Large intestine (tissue), 3 donors: ENCODE results near the gene ZBED4. TPM values are rescaled to one million over a fixed set of nuclear protein-coding genes. Genes with fewer than 3 reads are reported as not detected.

Experiments
- DNase-seq, 2 donors: peaks; one replicate each; pipeline versions ENCODE4 v3.0.0 to v3.0.0-alpha.2; 2013
- H3K27ac ChIP-seq: one replicate; pipeline ENCODE4 v1.5.1; 2013; ENCODE audit warnings: low read length
- H3K27me3 ChIP-seq: 2 replicates; pipeline ENCODE4 v1.6.1; 2013; ENCODE audit warnings: low read length; ENCODE audit not compliant: control insufficient read depth, insufficient read depth
- H3K36me3 ChIP-seq: 2 replicates; pipeline ENCODE4 v1.6.1; 2013; ENCODE audit warnings: low read length; ENCODE audit not compliant: control insufficient read depth, insufficient read depth
- H3K4me1 ChIP-seq: one replicate; pipeline ENCODE4 v1.6.1; 2013; ENCODE audit warnings: low read length; ENCODE audit not compliant: control insufficient read depth, insufficient read depth
- H3K4me3 ChIP-seq: one replicate; pipeline ENCODE4 v1.5.1; 2013; ENCODE audit warnings: low read length
- H3K9me3 ChIP-seq: one replicate; pipeline ENCODE4 v1.6.1; 2013; ENCODE audit warnings: mild to moderate bottlenecking, low read depth, low read length, moderate library complexity; ENCODE audit not compliant: control insufficient read depth
- WGBS: methylation state at CpG from one replicate; pipeline ENCODE4 v1.1.5; 2013; ENCODE audit warnings: low lambda C conversion rate; ENCODE audit not compliant: insufficient coverage; 5-methylcytosine and 5-hydroxymethylcytosine counted together
- polyA plus RNA-seq: library from polyadenylated mRNA; unstranded; fragments of 120-200 nt; gene quantifications from one replicate; pipeline ENCODE4 v1.2.1, GENCODE V29; 2013

ZBED4 gene
- polyA plus RNA-seq, 1 donor = 13.3 TPM

DNA sequence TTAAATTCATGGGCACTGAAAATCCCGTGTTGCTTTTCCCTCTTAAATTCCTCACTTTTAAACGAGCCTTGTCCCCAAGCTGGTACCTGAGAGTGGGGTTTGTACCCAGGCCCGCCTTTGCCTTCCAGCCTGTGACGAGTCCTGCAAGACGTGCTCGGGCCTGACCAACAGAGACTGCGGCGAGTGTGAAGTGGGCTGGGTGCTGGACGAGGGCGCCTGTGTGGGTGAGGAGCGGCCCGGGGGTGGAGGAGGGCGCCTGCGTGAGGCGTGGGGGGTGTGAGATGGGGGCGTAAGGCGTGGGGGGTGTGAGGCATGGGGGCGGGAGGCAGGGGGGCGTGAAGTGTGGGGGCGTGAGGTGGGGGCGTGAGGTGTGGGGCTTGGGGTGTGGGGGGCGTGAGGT lies 68.8 kb downstream of the ZBED4 start:
- no peaks in the 10 kb centered on the region for H3K27me3 ChIP-seq
- no peaks in the 10 kb centered on the region for H3K9me3 ChIP-seq
- no CpG with 5 or more reads among the region's 22 CpGs for WGBS
- H3K4me3 ChIP-seq = no peak overlapping the region
- no peak overlapping the region for H3K27ac ChIP-seq
- H3K36me3 ChIP-seq = peaks cover 15% of the 10 kb centered on the region
- peaks cover 3% of the 10 kb centered on the region for H3K4me1 ChIP-seq
- no peak for DNase-seq

DNA sequence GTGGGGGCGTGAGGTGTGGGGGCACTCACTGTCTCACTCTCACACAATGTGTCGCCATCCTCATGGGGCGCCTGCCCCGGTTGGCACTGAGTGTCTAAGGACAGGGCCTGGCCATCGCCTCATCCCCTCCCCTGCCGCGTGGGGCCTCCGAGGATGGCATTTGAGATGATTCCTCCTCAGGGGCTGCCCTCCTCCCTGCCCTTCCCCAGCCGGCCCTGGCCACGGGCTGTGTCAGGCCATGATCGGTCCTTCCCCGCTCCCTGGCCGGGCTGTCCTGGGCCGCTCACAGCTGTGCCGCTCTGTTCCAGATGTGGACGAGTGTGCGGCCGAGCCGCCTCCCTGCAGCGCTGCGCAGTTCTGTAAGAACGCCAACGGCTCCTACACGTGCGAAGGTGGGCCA lies 69.3 kb downstream of the ZBED4 start:
- no peak overlapping the region for H3K4me3 ChIP-seq
- WGBS = no CpG with 5 or more reads among the region's 25 CpGs
- peaks cover 3% of the 10 kb centered on the region for H3K4me1 ChIP-seq
- H3K27me3 ChIP-seq = no peaks in the 10 kb centered on the region
- no peak for DNase-seq
- peaks cover 15% of the 10 kb centered on the region for H3K36me3 ChIP-seq
- H3K9me3 ChIP-seq = no peaks in the 10 kb centered on the region
- no peak overlapping the region for H3K27ac ChIP-seq

DNA sequence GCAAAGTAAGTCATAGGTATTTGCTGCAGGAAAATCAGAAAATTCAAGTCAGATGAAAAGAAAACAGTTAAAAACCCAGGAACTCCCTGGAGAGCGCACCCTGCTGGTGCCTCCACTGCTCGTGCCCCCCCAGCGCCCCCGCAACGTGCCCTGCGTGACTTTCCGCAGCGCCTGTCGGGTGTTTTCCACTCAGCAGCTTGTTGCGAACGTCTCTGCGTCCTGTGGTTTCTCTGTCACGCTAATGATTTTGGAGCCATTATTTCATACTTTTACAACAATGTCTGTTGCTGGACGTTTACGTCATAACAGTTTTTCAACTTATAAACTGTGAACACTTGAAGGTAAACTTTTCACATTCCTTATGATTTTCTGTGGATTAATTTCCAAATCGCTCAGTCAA lies 69.8 kb downstream of the ZBED4 start:
- no peak for DNase-seq
- Histone ChIP-seq H3K27me3 (no peaks in the 10 kb centered on the region), H3K36me3 (peaks cover 15% of the 10 kb centered on the region), H3K4me1 (peaks cover 3% of the 10 kb centered on the region), H3K9me3 (no peaks in the 10 kb centered on the region), H3K4me3 (no peak overlapping the region), H3K27ac (no peak overlapping the region)
- no CpG with 5 or more reads among the region's 16 CpGs for WGBS

DNA sequence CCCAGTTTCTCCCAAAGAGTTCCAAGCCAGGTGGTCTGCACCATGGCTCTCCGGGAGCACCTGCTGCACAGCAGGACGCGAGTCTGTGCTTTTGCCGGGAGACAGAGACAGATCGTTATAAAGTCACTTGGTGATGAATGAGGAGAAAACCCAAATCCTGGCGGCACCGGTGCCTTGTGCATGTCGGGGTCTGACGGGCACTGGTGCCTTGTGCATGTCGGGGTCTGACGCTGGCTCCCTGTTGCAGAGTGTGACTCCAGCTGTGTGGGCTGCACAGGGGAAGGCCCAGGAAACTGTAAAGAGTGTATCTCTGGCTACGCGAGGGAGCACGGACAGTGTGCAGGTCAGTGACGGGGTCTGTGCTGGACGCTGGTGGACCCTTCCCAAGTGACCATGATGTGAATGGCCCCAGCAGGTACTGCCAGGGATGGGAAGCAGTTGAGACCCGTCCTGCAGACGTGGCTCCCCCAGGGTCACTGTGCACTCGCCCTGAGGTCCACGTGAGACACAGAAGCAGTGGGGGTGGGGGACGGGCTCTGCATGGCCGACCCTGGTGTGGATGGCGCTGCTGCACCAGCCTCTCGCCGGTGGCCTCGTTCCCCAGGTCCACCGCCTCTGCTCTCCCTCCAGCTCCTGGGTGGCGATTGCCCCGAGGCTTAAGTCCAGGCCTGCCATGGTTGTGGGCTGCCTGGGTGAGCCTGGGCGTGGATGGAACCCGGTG lies 70.6 kb downstream of the ZBED4 start:
- H3K36me3 ChIP-seq = peaks cover 15% of the 10 kb centered on the region
- WGBS = no CpG with 5 or more reads among the region's 31 CpGs
- H3K4me1 ChIP-seq = no peaks in the 10 kb centered on the region
- DNase-seq = no peak
- no peak overlapping the region for H3K4me3 ChIP-seq
- no peak overlapping the region for H3K27ac ChIP-seq
- no peaks in the 10 kb centered on the region for H3K9me3 ChIP-seq
- H3K27me3 ChIP-seq = peaks cover 6% of the 10 kb centered on the region

DNA sequence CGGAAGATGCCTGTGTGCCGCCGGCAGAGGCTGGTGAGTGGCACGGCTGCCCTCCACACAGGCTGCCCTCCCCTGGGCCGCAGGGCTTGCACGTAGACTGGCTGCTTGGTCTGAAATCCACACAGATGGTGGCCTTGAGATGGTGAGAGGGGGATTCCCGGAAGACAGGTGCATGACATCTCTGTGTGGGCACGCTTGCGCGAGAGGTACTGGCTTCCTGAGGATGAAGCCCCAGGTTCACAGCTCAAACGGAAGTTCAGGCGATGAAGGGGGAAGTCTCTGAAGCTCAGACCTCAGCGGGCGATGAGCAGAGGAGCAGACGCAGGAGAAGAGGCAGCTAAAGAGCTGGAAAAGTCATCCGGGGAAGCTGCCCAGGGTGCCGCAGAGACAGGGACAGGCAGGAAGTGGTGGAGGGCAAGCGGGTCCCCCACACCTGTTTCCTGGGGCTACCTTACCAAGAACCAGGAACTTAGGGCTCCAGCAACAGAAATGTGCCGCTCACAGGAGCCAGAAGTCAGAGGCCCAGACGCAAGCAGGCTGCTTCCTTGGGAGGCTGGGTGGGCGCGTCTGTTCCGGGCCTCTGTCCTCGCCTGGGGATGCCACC lies 72.0 kb downstream of the ZBED4 start:
- Histone ChIP-seq H3K27ac (no peak overlapping the region), H3K27me3 (peaks cover 9% of the 10 kb centered on the region), H3K4me1 (peaks cover 5% of the 10 kb centered on the region), H3K4me3 (no peak overlapping the region), H3K9me3 (no peaks in the 10 kb centered on the region), H3K36me3 (peaks cover 9% of the 10 kb centered on the region)
- 80% methylated on average over 1 of the region's 24 CpGs for WGBS
- no peak for DNase-seq

DNA sequence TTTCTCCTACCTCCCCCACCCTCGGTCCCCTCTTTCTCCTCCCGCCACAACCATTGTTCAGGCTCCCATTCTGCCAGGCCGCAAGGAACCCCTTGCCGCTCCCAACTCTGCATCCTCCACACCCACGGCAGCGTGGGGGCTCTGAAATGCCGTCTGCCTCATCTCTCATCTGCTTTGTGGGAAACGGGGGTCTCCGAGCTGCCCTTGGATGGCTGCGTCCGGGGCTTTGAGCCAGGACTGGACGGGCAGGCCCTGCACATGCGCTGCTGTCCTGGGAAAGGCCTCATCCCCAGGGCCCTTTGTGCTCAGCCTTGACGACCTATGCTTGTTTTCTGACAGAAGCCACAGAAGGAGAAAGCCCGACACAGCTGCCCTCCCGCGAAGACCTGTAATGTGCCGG lies 73.3 kb downstream of the ZBED4 start:
- Histone ChIP-seq H3K4me1 (peaks cover 8% of the 10 kb centered on the region), H3K9me3 (no peaks in the 10 kb centered on the region), H3K27ac (no peak overlapping the region), H3K27me3 (peaks cover 9% of the 10 kb centered on the region), H3K36me3 (peaks cover 5% of the 10 kb centered on the region), H3K4me3 (no peak overlapping the region)
- DNase-seq = no peak
- no CpG with 5 or more reads among the region's 18 CpGs for WGBS

DNA sequence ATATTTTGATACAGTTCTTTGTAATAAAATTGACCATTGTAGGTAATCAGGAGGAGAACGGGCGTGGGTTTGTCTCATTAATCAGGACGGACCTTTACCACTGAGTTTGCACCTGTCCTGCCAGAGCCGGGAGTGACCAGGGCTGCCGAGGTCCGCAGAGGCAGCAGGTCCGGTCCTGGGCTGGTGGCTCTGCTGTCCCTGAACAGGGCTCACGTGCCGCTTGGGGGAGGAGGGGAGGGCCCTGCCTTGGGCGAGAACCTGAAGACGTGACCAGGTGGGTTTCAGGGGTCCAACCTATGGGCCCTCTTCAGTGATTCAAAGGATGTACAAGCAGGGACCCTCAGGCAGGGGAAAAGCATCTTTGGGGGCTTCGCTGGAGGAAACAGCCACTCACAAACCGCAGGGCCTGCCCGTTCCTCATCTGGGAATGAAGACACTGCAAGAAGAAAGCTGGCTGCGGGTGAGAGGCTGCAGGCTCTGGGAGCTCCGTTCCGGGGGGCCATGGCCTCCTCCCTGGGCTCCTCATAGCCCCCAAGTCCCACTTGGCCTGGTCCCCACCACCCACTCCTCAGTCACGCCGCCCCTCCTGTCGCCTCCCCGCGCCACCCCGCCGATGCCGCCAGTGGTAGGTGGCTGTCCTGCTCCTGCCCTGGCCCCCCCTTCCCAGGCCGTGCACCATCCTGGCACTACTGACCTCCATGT lies 74.0 kb downstream of the ZBED4 start:
- H3K27me3 ChIP-seq = peaks cover 9% of the 10 kb centered on the region
- no CpG with 5 or more reads among the region's 26 CpGs for WGBS
- H3K27ac ChIP-seq = no peak overlapping the region

DNA sequence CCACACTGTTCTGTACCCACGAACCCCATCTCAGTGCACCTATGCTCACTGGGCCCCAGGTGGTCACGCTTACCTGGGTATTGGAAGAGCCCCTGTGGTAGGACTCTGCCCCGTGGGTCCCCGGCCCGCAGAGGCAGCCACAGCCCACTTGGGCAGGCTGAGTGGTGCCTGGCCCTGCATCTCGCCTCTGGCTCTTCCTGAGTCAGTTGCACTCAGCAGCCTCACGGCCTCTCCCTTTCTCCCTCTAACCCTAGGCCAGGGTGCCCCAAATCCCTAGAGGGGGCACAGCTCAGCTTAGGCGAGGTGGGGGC lies 74.5 kb downstream of the ZBED4 start:
- H3K4me3 ChIP-seq = no peak overlapping the region
- no peak overlapping the region for H3K27ac ChIP-seq
- no CpG with 5 or more reads among the region's 8 CpGs for WGBS
- H3K9me3 ChIP-seq = no peaks in the 10 kb centered on the region
- DNase-seq = no peak
- H3K36me3 ChIP-seq = peaks cover 3% of the 10 kb centered on the region
- H3K4me1 ChIP-seq = peaks cover 8% of the 10 kb centered on the region
- H3K27me3 ChIP-seq = peaks cover 9% of the 10 kb centered on the region

More for the DNA sequence above, 74.0 kb downstream of the ZBED4 start:
- peaks cover 3% of the 10 kb centered on the region for H3K36me3 ChIP-seq
- H3K4me3 ChIP-seq = no peak overlapping the region
- H3K4me1 ChIP-seq = peaks cover 8% of the 10 kb centered on the region
- no peak for DNase-seq
- no peaks in the 10 kb centered on the region for H3K9me3 ChIP-seq

DNA sequence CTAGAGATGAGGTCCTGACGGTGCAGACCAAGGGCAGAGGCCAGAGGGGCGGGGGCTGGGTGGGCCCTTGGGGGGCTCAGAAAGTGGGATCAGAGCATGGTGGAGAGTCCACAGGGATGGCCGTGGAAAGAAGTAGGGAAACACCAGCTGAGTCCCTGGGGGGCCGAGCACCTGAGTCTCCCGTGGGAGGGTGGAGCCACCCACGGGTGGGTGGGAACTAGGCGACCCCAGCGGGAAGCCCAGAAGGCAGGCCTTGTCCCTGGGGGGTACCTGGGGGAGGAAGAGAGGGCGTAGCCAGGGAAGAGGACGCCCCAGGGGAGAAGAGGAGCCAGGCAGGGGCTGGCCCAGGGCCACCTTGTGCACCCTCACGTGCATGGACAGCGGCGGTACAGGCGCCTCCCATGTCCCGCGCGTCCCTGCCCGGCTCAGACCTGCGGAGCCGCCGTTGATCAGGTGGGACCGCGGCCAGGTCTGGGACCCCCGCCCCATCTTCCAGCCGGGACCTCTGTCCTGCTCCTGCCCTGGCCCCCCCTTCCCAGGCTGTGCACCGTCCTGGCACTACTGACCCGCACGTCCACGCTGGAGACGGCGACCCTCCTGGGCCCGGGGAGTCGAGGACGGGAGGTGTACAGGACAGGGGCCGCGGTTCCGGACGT lies 75.0 kb downstream of the ZBED4 start:
- no peaks in the 10 kb centered on the region for H3K9me3 ChIP-seq
- no peak for DNase-seq
- H3K36me3 ChIP-seq = peaks cover 3% of the 10 kb centered on the region
- peaks cover 9% of the 10 kb centered on the region for H3K27me3 ChIP-seq
- WGBS = no CpG with 5 or more reads among the region's 38 CpGs
- peaks cover 8% of the 10 kb centered on the region for H3K4me1 ChIP-seq
- no peak overlapping the region for H3K27ac ChIP-seq
- no peak overlapping the region for H3K4me3 ChIP-seq

DNA sequence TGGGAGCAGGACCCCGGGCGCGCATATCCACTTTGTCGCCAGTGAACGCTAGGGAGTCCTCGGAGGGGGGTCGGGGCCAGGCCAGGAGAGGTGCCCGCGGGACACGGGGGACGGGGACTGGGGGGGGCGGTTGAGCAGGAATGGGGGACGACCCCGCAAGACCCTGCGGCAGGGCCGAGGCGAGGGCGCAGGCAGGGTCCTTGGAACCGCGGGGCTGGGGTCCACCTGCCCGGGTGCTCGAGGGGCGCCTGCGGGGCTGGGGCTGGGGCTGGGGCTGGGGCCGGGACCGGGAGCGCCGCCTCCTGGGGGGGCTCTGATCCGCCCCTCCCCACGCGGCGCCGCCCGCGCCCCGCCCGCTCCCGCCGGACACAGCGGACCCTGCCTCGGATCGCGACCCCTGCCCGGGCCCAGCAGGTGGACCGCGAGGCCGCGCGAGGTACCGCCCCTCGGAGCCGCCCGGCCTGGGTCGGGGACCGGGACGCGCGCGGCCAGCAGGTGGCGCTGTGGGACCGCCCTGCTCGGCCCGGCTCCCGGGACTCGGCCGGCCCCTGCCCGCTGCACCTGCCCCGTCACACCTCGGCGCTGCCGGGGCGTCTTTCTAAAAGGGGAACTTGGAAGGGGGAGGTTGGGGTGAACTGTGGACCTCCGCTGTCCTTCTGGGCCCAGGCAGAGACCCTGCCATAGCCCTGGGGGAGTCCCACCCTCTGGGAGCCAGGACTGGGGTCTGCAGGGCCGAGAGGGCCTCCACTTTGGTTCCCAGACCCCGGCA lies 75.8 kb downstream of the ZBED4 start:
- peaks cover 3% of the 10 kb centered on the region for H3K36me3 ChIP-seq
- H3K27me3 ChIP-seq = peaks cover 9% of the 10 kb centered on the region
- no peak overlapping the region for H3K4me3 ChIP-seq
- H3K27ac ChIP-seq = no peak overlapping the region
- peaks cover 10% of the 10 kb centered on the region for H3K4me1 ChIP-seq
- no CpG with 5 or more reads among the region's 75 CpGs for WGBS
- no peaks in the 10 kb centered on the region for H3K9me3 ChIP-seq
- DNase-seq = peak in 1 of 2 donors; percentile 44
